SHP77 (cell line): ENCODE data around the gene PRKAB1.
A peak's percentile ranks its signal among the peaks of the same experiment; 100 is the strongest.

Experiments
- DNase-seq, 2 experiments: peaks; one replicate each; lab custom pipeline; 2025; lab: John Stamatoyannopoulos, UW

PRKAB1 gene

GRCh38 chr12:119664642-119665041, 3.3 kb upstream of the PRKAB1 start:
- DNase-seq: no peak

GRCh38 chr12:119665164-119665929, 2.6 kb upstream of the PRKAB1 start:
- DNase-seq: no peak

GRCh38 chr12:119666226-119666795, 1.6 kb upstream of the PRKAB1 start:
- no peak for DNase-seq

- peak in 1 of 2 experiments; percentile 70 for DNase-seq
These were observed 895 bp upstream of the PRKAB1 start for GRCh38 chr12:119666900-119667576.

GRCh38 chr12:119668324-119668841, 450 bp downstream of the PRKAB1 start:
- no peak for DNase-seq

- DNase-seq: no peak
These were observed 2.0 kb downstream of the PRKAB1 start for GRCh38 chr12:119669744-119670472.

GRCh38 chr12:119671070-119671469, 3.1 kb downstream of the PRKAB1 start:
- DNase-seq: no peak

- no peak for DNase-seq
These were observed 4.3 kb downstream of the PRKAB1 start for GRCh38 chr12:119672194-119672593.

- no peak for DNase-seq
These were observed 5.7 kb downstream of the PRKAB1 start for GRCh38 chr12:119673634-119674033.

- DNase-seq: no peak
These were observed 6.6 kb downstream of the PRKAB1 start for GRCh38 chr12:119674560-119674959.

GRCh38 chr12:119676022-119676421, 8.1 kb downstream of the PRKAB1 start:
- no peak for DNase-seq

- DNase-seq: no peak
These were observed 8.6 kb downstream of the PRKAB1 start for GRCh38 chr12:119676573-119676972.

- DNase-seq: no peak
These were observed 10.5 kb downstream of the PRKAB1 start for GRCh38 chr12:119678459-119678858.

GRCh38 chr12:119679081-119679480, 11.1 kb downstream of the PRKAB1 start:
- DNase-seq: no peak

GRCh38 chr12:119679490-119679889, 11.6 kb downstream of the PRKAB1 start:
- no peak for DNase-seq

- no peak for DNase-seq
These were observed 13.2 kb downstream of the PRKAB1 start for GRCh38 chr12:119681111-119681510.

- no peak for DNase-seq
These were observed 14.1 kb downstream of the PRKAB1 start for GRCh38 chr12:119681728-119682638.

- no peak for DNase-seq
These were observed 14.8 kb downstream of the PRKAB1 start for GRCh38 chr12:119682639-119683252.

GRCh38 chr12:119683413-119683812, 15.5 kb downstream of the PRKAB1 start:
- DNase-seq: no peak

GRCh38 chr12:119683816-119684215, 15.9 kb downstream of the PRKAB1 start:
- no peak for DNase-seq
